Panc1 (cell line): ENCODE results near the gene SRP72. TPM values are rescaled to one million over a fixed set of nuclear protein-coding genes. Genes with fewer than 3 reads are reported as not detected.

Source experiments
- ATAC-seq: fragments of 200-7000 bp; cut with Tn5 transposase; 2 replicates; pipeline ENCODE4 v1.9.1; 2020; ENCODE audit warnings: mild to moderate bottlenecking, moderate library complexity
- BruUV-seq: library from RNA; stranded (reverse); fragments of 400-500 nt; replicated peaks from 2 replicates; lab custom pipeline; 2021; lab: Mats Ljungman, UMichigan
- CTCF ChIA-PET: fragments of 300-600 bp; sonication (Branson Sonifier 250); formaldehyde crosslinking; loops from one replicate; lab custom pipeline; 2022; ENCODE audit warnings: antibody characterized with exemption; lab: Charles Lee
- POLR2A ChIA-PET: fragments of 300-600 bp; sonication (Branson Sonifier 250); formaldehyde crosslinking; loops from one replicate; lab custom pipeline; 2022; ENCODE audit warnings: antibody characterized with exemption; lab: Charles Lee
- DNase-seq: peaks from one replicate; pipeline ENCODE4 v3.0.0-alpha.2; 2010; ENCODE audit warnings: low read depth, low spot score
- H3K27ac ChIP-seq: 2 replicates; pipeline ENCODE4 v1.5.1; 2011; ENCODE audit warnings: mild to moderate bottlenecking, low read length, inconsistent platforms
- H3K27me3 ChIP-seq: fragments of 200-500 bp; sonication (Bioruptor generic); 2 replicates; pipeline ENCODE4 v1.6.0; 2014; ENCODE audit warnings: low read length, inconsistent platforms; ENCODE audit not compliant: control insufficient read depth, insufficient read depth
- H3K36me3 ChIP-seq: fragments of 200-500 bp; sonication (Bioruptor generic); 2 replicates; pipeline ENCODE4 v1.5.1; 2014; ENCODE audit warnings: inconsistent platforms, mild to moderate bottlenecking, low read length, moderate library complexity; ENCODE audit not compliant: control insufficient read depth, insufficient read depth
- H3K4me1 ChIP-seq: 2 replicates; pipeline ENCODE4 v1.5.1; 2011; ENCODE audit warnings: inconsistent platforms, mild to moderate bottlenecking, low read length, moderate library complexity; ENCODE audit not compliant: control insufficient read depth, insufficient read depth
- H3K4me3 ChIP-seq, 2 experiments: 2 replicates each; pipeline ENCODE4 v1.5.1; 2011 to 2012; ENCODE audit warnings: low read depth in 2 of 2, low read length in 2 of 2, mild to moderate bottlenecking in 2 of 2, inconsistent platforms in 1 of 2, moderate library complexity in 1 of 2
- H3K9me3 ChIP-seq: fragments of 200-500 bp; sonication (Bioruptor generic); 2 replicates; pipeline ENCODE4 v1.5.1; 2014; ENCODE audit warnings: low read depth, mild to moderate bottlenecking, inconsistent platforms, low read length, moderate library complexity; ENCODE audit not compliant: control insufficient read depth, insufficient read depth
- POLR2AphosphoS5 ChIP-seq: IDR thresholded peaks from 2 replicates; pipeline ENCODE4 v1.6.1; 2012; ENCODE audit warnings: mild to moderate bottlenecking, low read depth, low read length, moderate library complexity
- REST ChIP-seq, 2 experiments: IDR thresholded peaks; 2 replicates each; pipeline ENCODE4 v1.6.1; 2011 to 2012; ENCODE audit warnings: low read depth in 2 of 2, control low read depth in 1 of 2, low read length in 1 of 2, mild to moderate bottlenecking in 1 of 2, moderate library complexity in 1 of 2; ENCODE audit not compliant: insufficient read depth in 1 of 2
- SIN3A ChIP-seq: IDR thresholded peaks from 2 replicates; pipeline ENCODE4 v1.6.1; 2012; ENCODE audit warnings: low read depth, mild to moderate bottlenecking, low read length, moderate library complexity, borderline replicate concordance; ENCODE audit not compliant: insufficient read depth
- TCF7L2 ChIP-seq: IDR thresholded peaks from 2 replicates; pipeline ENCODE4 v1.6.1; 2011; ENCODE audit warnings: mild to moderate bottlenecking, low read depth, low read length, inconsistent platforms
- in situ Hi-C: cut with HindIII; loops from 2 replicates; pipeline ENCODE4 v1.10.0; 2016; ENCODE audit warnings: low sequenced_read_pairs, low pct_unique_long_range_greater_than_20kb
- intact Hi-C: fragments of 100-400 bp; cut with micrococcal nuclease; formaldehyde crosslinking; loops from one replicate; pipeline ENCODE4 v1.10.0; 2022; ENCODE audit not compliant: unreplicated experiment
- total RNA-seq: library from RNA; stranded (reverse); gene quantifications from one replicate; pipeline ENCODE4 v1.2.1, GENCODE V29; 2021; ENCODE audit not compliant: unreplicated experiment
- TF ChIP-seq, protein P1 (sequence below): fragments of 450-650 bp; IDR thresholded peaks from 2 replicates; pipeline ENCODE4 v1.5.1; 2017; ENCODE audit warnings: mild to moderate bottlenecking

SRP72 gene
- total RNA-seq, 1 experiment from 2014 or later = 82.4 TPM

- intact Hi-C loops = no loop called here
- no peaks in the 10 kb centered on the region for H3K9me3 ChIP-seq
- no peak for TF ChIP-seq TCF7L2
- TF ChIP-seq POLR2AphosphoS5 = no peak
- no TSS peak for BruUV-seq
- ChIA-PET POLR2A (no interaction called here), CTCF (no interaction called here)
- no peaks in the 10 kb centered on the region for H3K4me1 ChIP-seq
- no peaks in the 10 kb centered on the region for H3K36me3 ChIP-seq
- H3K27ac ChIP-seq = no peak overlapping the region
- in situ Hi-C loops = no loop called here
- no peak for ATAC-seq
- peak overlapping the region; percentile 50 to 69 for H3K4me3 ChIP-seq
- DNase-seq = no peak
- peaks cover 3% of the 10 kb centered on the region for H3K27me3 ChIP-seq
Measured at GRCh38 chr4:56531149-56531770, 63.8 kb downstream of the SRP72 start.

DNA sequence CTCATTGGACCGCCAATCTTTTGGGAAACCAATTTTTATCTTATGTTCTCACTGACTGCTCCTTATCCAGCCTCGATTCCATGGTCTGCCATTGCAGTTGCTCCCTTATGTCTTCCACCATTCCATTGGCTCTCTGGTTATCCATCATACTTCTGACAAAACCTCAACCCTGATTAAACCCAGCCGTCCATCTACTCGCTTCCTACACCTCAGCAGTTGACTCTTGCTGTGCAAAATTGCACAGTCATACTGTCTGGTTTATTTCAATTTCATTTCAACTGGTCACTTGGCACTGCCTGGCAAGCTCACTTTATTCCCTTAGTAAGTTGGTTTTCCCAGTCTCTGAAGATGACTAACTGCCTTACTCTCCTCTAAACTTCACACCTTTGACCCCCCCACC, 64.4 kb downstream of the SRP72 start:
- in situ Hi-C loops = no loop called here
- ATAC-seq (no peak), DNase-seq (no peak)
- H3K27me3 ChIP-seq = peaks cover 3% of the 10 kb centered on the region
- H3K36me3 ChIP-seq = no peaks in the 10 kb centered on the region
- H3K4me1 ChIP-seq = no peaks in the 10 kb centered on the region
- no peaks in the 10 kb centered on the region for H3K9me3 ChIP-seq
- intact Hi-C loops = no loop called here
- H3K4me3 ChIP-seq = no peak overlapping the region
- BruUV-seq = no TSS peak
- TF ChIP-seq POLR2AphosphoS5 = no peak
- no peak for TF ChIP-seq REST (IDR thresholded peaks at IDR 0.05; ENCODE audit: insufficient read depth in 1 of 2, low read depth in 2 of 2, low read length in 1 of 2)
- TF ChIP-seq, protein P1, sequence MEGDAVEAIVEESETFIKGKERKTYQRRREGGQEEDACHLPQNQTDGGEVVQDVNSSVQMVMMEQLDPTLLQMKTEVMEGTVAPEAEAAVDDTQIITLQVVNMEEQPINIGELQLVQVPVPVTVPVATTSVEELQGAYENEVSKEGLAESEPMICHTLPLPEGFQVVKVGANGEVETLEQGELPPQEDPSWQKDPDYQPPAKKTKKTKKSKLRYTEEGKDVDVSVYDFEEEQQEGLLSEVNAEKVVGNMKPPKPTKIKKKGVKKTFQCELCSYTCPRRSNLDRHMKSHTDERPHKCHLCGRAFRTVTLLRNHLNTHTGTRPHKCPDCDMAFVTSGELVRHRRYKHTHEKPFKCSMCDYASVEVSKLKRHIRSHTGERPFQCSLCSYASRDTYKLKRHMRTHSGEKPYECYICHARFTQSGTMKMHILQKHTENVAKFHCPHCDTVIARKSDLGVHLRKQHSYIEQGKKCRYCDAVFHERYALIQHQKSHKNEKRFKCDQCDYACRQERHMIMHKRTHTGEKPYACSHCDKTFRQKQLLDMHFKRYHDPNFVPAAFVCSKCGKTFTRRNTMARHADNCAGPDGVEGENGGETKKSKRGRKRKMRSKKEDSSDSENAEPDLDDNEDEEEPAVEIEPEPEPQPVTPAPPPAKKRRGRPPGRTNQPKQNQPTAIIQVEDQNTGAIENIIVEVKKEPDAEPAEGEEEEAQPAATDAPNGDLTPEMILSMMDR = no peak
- no peak for TF ChIP-seq SIN3A
- no peak for TF ChIP-seq TCF7L2
- POLR2A ChIA-PET = no interaction called here
- CTCF ChIA-PET = no interaction called here
- no peak overlapping the region for H3K27ac ChIP-seq

DNA sequence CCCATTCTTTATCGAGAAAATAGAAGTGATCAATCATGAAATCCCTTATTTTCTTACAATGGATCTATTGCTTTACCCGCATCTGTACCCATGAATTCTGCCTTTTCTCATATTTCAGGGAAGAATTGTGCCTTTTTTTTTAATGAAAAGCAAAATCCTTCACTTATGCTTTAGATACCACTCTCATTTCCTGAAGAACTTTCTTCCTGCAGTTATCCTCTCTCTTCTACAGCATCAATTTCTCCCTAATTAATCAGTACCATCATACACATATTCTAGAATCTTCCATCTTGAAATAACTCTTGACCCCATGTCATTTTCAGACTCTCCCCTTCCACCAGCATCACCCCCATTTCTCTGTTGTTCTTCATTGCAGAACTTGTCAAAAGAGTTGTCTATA, 64.8 kb downstream of the SRP72 start:
- H3K36me3 ChIP-seq = no peaks in the 10 kb centered on the region
- peaks cover 3% of the 10 kb centered on the region for H3K27me3 ChIP-seq
- BruUV-seq = no TSS peak
- no peaks in the 10 kb centered on the region for H3K9me3 ChIP-seq
- intact Hi-C loops (no loop called here), in situ Hi-C loops (no loop called here)
- ChIA-PET CTCF (no interaction called here), POLR2A (no interaction called here)
- no peak overlapping the region for H3K4me3 ChIP-seq
- H3K27ac ChIP-seq = no peak overlapping the region
- H3K4me1 ChIP-seq = no peaks in the 10 kb centered on the region
- no peak for DNase-seq
- no peak for TF ChIP-seq SIN3A
- TF ChIP-seq TCF7L2 = no peak
- TF ChIP-seq, protein P1 = no peak
- TF ChIP-seq REST (IDR thresholded peaks at IDR 0.05; ENCODE audit: insufficient read depth in 1 of 2, low read depth in 2 of 2, low read length in 1 of 2) = no peak
- no peak for TF ChIP-seq POLR2AphosphoS5
- no peak for ATAC-seq
